ENCODE data around the gene UBE2F.

DNA sequence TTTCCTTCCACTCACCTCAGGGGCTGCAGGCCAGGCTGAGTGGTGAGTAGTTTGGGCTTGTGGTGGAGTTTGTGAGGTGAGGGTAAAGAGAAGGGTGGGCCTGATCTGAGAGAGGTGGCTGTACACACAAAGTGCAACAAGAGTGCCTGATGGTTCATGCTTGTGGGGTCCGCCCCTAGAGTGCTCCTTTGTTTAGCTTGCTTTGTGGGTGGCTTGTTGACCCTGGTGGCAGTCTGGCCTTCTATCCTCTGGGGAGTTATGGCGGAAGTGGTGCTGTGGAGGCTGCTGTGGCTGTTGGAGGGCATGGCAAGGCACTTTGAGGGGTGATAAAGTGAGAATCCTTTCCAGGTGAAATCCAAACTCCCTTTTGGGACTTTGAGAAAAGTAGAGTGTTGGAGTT lies 10.6 kb downstream of the UBE2F start:
- TF ChIP-seq, protein P1, sequence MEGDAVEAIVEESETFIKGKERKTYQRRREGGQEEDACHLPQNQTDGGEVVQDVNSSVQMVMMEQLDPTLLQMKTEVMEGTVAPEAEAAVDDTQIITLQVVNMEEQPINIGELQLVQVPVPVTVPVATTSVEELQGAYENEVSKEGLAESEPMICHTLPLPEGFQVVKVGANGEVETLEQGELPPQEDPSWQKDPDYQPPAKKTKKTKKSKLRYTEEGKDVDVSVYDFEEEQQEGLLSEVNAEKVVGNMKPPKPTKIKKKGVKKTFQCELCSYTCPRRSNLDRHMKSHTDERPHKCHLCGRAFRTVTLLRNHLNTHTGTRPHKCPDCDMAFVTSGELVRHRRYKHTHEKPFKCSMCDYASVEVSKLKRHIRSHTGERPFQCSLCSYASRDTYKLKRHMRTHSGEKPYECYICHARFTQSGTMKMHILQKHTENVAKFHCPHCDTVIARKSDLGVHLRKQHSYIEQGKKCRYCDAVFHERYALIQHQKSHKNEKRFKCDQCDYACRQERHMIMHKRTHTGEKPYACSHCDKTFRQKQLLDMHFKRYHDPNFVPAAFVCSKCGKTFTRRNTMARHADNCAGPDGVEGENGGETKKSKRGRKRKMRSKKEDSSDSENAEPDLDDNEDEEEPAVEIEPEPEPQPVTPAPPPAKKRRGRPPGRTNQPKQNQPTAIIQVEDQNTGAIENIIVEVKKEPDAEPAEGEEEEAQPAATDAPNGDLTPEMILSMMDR (conservative IDR thresholded peaks at IDR 0.05 in 1 of 2, IDR thresholded peaks at IDR 0.05 in 1 of 2; ENCODE audit: low read depth in 1 of 2, low read length in 2 of 2) = no peak
- no peak for TF ChIP-seq EZH2 (IDR thresholded peaks at IDR 0.05; ENCODE audit: low read length, missing control alignments)

All from fibroblast of lung (primary cell).